H1 (cell line): ENCODE measurements around the gene ANXA6. TPM values are rescaled to one million over a fixed set of nuclear protein-coding genes. Genes with fewer than 3 reads are reported as not detected.

Source experiments
- CTCF ChIA-PET: fragments of 300-600 bp; sonication (Branson Sonifier 250); formaldehyde crosslinking; loops from one replicate; lab custom pipeline; 2021; ENCODE audit not compliant: partially characterized antibody; lab: Charles Lee
- POLR2A ChIA-PET: fragments of 300-600 bp; sonication (Branson Sonifier 250); formaldehyde crosslinking; loops from one replicate; lab custom pipeline; 2021; ENCODE audit warnings: inconsistent platforms; ENCODE audit not compliant: partially characterized antibody; lab: Charles Lee
- DNase-seq, 2 experiments: peaks; one replicate each; pipeline versions ENCODE4 v3.0.0 to v3.0.0-alpha.2; 2010 to 2022; ENCODE audit warnings: low spot score in 2 of 2, low read depth in 1 of 2, mixed read lengths in 1 of 2
- FAIRE-seq: peaks from 2 replicates; lab custom pipeline; 2011; peaks lifted over from hg19 to GRCh38; lab: Jason Lieb, UNC
- H2AFZ ChIP-seq: 2 replicates; pipeline ENCODE4 v1.8.1; 2012; ENCODE audit warnings: low read length, inconsistent platforms
- H2AK5ac ChIP-seq: 2 replicates; pipeline ENCODE4 v1.6.1; 2013; ENCODE audit warnings: low read depth, low read length
- H2BK120ac ChIP-seq: replicated peaks from 2 replicates; pipeline ENCODE3; 2013; ENCODE audit warnings: low read depth, low read length, inconsistent platforms
- H2BK12ac ChIP-seq: 2 replicates; pipeline ENCODE4 v1.6.1; 2013; ENCODE audit warnings: low read depth, low read length
- H2BK15ac ChIP-seq: 2 replicates; pipeline ENCODE4 v1.6.1; 2013; ENCODE audit warnings: low read length
- H2BK20ac ChIP-seq: 2 replicates; pipeline ENCODE4 v1.6.1; 2013; ENCODE audit warnings: low read length
- H2BK5ac ChIP-seq: 2 replicates; pipeline ENCODE4 v1.6.1; 2013; ENCODE audit warnings: low read depth, low read length
- H3K14ac ChIP-seq: 2 replicates; pipeline ENCODE4 v1.6.1; 2013; ENCODE audit warnings: inconsistent platforms; ENCODE audit not compliant: insufficient read length
- H3K18ac ChIP-seq: 2 replicates; pipeline ENCODE4 v1.6.1; 2013; ENCODE audit warnings: low read length; ENCODE audit errors: extremely low read depth
- H3K23ac ChIP-seq: 2 replicates; pipeline ENCODE4 v1.6.1; 2013; ENCODE audit warnings: inconsistent platforms; ENCODE audit not compliant: insufficient read length
- H3K23me2 ChIP-seq: 2 replicates; pipeline ENCODE4 v1.6.1; 2013; ENCODE audit warnings: low read depth, low read length
- H3K27ac ChIP-seq: 2 replicates; pipeline ENCODE4 v1.6.1; 2011; ENCODE audit warnings: low read depth, low read length, inconsistent platforms
- H3K27me3 ChIP-seq, 4 experiments: replicated peaks in 1 of 4; 1 replicate in 1 of 4; 2 replicates in 3 of 4; pipeline versions ENCODE4 v1.6.1 to v1.8.1; 2011 to 2013; ENCODE audit warnings: low read length in 3 of 4, mild to moderate bottlenecking in 3 of 4, inconsistent platforms in 2 of 4, mixed read lengths in 2 of 4, moderate library complexity in 1 of 4; ENCODE audit not compliant: control insufficient read depth in 3 of 4, insufficient read depth in 3 of 4; ENCODE audit errors: extremely low read depth in 1 of 4
- H3K36me3 ChIP-seq, 4 experiments: 2 replicates each; pipeline versions ENCODE4 v1.6.1 to v1.8.1; 2011 to 2013; ENCODE audit warnings: mild to moderate bottlenecking in 4 of 4, low read length in 3 of 4, moderate library complexity in 2 of 4, control low read depth in 1 of 4, inconsistent platforms in 1 of 4; ENCODE audit not compliant: insufficient read depth in 4 of 4, control insufficient read depth in 2 of 4
- H3K4ac ChIP-seq: replicated peaks from 2 replicates; pipeline ENCODE3; 2013; ENCODE audit warnings: low read length, low read depth, mixed read lengths, inconsistent platforms; ENCODE audit not compliant: insufficient read length
- H3K4me1 ChIP-seq, 4 experiments: replicated peaks in 1 of 4; 1 replicate in 1 of 4; 2 replicates in 3 of 4; pipeline versions ENCODE4 v1.6.1 to v1.8.1; 2011 to 2013; ENCODE audit warnings: low read length in 3 of 4, inconsistent platforms in 2 of 4, mixed read lengths in 1 of 4; ENCODE audit not compliant: insufficient read depth in 4 of 4, control insufficient read depth in 3 of 4
- H3K4me2 ChIP-seq, 2 experiments: 2 replicates each; pipeline versions ENCODE4 v1.6.1 to v1.8.1; 2011 to 2013; ENCODE audit warnings: low read depth in 2 of 2, low read length in 2 of 2, control low read depth in 1 of 2, inconsistent platforms in 1 of 2, mild to moderate bottlenecking in 1 of 2; ENCODE audit not compliant: insufficient read depth in 1 of 2
- H3K4me3 ChIP-seq, 4 experiments: fragments of 200-600, 300-600 bp in 1 of 4; sonication (generic), shearing (Covaris generic), sonication (Bioruptor Twin) in 1 of 4; 2 replicates each; pipeline versions ENCODE4 v1.5.1 to v1.8.1; 2011 to 2016; ENCODE audit warnings: low read length in 4 of 4, low read depth in 3 of 4, control low read depth in 2 of 4, inconsistent platforms in 2 of 4, mild to moderate bottlenecking in 2 of 4, mixed read lengths in 1 of 4, moderate library complexity in 1 of 4; ENCODE audit not compliant: insufficient read depth in 2 of 4; ENCODE audit errors: extremely low read depth in 1 of 4
- H3K56ac ChIP-seq: replicated peaks from 2 replicates; pipeline ENCODE3; 2013; ENCODE audit warnings: low read depth, mild to moderate bottlenecking, mixed read lengths, low read length, inconsistent platforms; ENCODE audit not compliant: insufficient read length
- H3K79me1 ChIP-seq: 2 replicates; pipeline ENCODE4 v1.6.1; 2013; ENCODE audit warnings: low read depth, low read length, control low read depth
- H3K79me2 ChIP-seq, 2 experiments: 2 replicates each; pipeline versions ENCODE4 v1.6.1 to v1.8.1; 2012 to 2013; ENCODE audit warnings: low read length in 2 of 2, mild to moderate bottlenecking in 2 of 2, inconsistent platforms in 1 of 2; ENCODE audit not compliant: insufficient read depth in 2 of 2, control insufficient read depth in 1 of 2
- H3K9ac ChIP-seq, 4 experiments: replicated peaks in 1 of 4; 1 replicate in 1 of 4; 2 replicates in 3 of 4; pipeline versions ENCODE4 v1.6.1 to v1.8.1; 2011 to 2013; ENCODE audit warnings: low read depth in 3 of 4, low read length in 3 of 4, control low read depth in 2 of 4, mild to moderate bottlenecking in 2 of 4, moderate library complexity in 2 of 4, inconsistent platforms in 1 of 4; ENCODE audit errors: extremely low read depth in 1 of 4
- H3K9me3 ChIP-seq, 2 experiments: 2 replicates each; pipeline versions ENCODE4 v1.6.1 to v1.8.1; 2012 to 2013; ENCODE audit warnings: mild to moderate bottlenecking in 2 of 2, moderate library complexity in 2 of 2, control low read depth in 1 of 2, inconsistent platforms in 1 of 2, low read depth in 1 of 2, low read length in 1 of 2, mixed read lengths in 1 of 2; ENCODE audit not compliant: insufficient read depth in 2 of 2
- H4K20me1 ChIP-seq, 2 experiments: replicated peaks in 1 of 2; 2 replicates each; pipeline versions ENCODE3 to v1.8.1; 2011 to 2013; ENCODE audit warnings: inconsistent platforms in 2 of 2, low read length in 2 of 2, mild to moderate bottlenecking in 1 of 2; ENCODE audit not compliant: insufficient read depth in 2 of 2, control insufficient read depth in 1 of 2
- H4K5ac ChIP-seq: 2 replicates; pipeline ENCODE4 v1.6.1; 2013; ENCODE audit warnings: low read length, low read depth, mixed read lengths, inconsistent platforms; ENCODE audit not compliant: insufficient read length
- H4K8ac ChIP-seq: 2 replicates; pipeline ENCODE4 v1.8.0; 2013; ENCODE audit warnings: mild to moderate bottlenecking, moderate library complexity, low read length, inconsistent platforms; ENCODE audit not compliant: insufficient read depth; ENCODE audit errors: extremely low read depth
- H4K91ac ChIP-seq: replicated peaks from 2 replicates; pipeline ENCODE3; 2013; ENCODE audit warnings: low read length, mixed read lengths, inconsistent platforms; ENCODE audit not compliant: insufficient read length
- BCL11A ChIP-seq, 2 experiments: IDR thresholded peaks; one replicate each; pipeline ENCODE4 v1.6.1; 2011; ENCODE audit warnings: low read depth in 2 of 2, low read length in 2 of 2, mild to moderate bottlenecking in 2 of 2
- CHD1 ChIP-seq: IDR thresholded peaks from 2 replicates; pipeline ENCODE4 v1.6.1; 2012; ENCODE audit warnings: low read depth, low read length, improper control_type of control experiment
- PHF8 ChIP-seq: fragments of 200-600 bp; sonication (generic); conservative IDR thresholded peaks from 2 replicates; pipeline ENCODE4 v1.7.1; 2012; ENCODE audit warnings: low read depth, mild to moderate bottlenecking, inconsistent platforms, low read length, moderate library complexity
- POLR2AphosphoS5 ChIP-seq: IDR thresholded peaks from 2 replicates; pipeline ENCODE4 v1.6.1; 2011; ENCODE audit warnings: low read depth, low read length
- RBBP5 ChIP-seq: IDR thresholded peaks from 2 replicates; pipeline ENCODE4 v1.7.1; 2012; ENCODE audit warnings: low read depth, mild to moderate bottlenecking, inconsistent platforms, low read length, moderate library complexity, borderline replicate concordance
- WGBS, 2 experiments: shearing (Covaris generic) in 1 of 2; methylation state at CpG; one replicate each; pipeline versions ENCODE4 v1.1.6 to v1.1.7; 2013 to 2015; ENCODE audit warnings: low lambda C conversion rate in 2 of 2, mixed read lengths in 2 of 2, inconsistent platforms in 1 of 2, low coverage in 1 of 2, missing lambda C conversion rate in 1 of 2; ENCODE audit not compliant: insufficient replicate concordance in 2 of 2, insufficient coverage in 1 of 2, insufficient read length in 1 of 2; ENCODE audit errors: extremely low coverage in 1 of 2, missing lambda C conversion rate in 1 of 2; 5-methylcytosine and 5-hydroxymethylcytosine counted together
- polyA plus RNA-seq, 7 experiments: library from polyadenylated mRNA; depleted of rRNA in 3 of 7; stranded (reverse) in 5 of 7; unstranded in 2 of 7; fragments of >200 nt in 5 of 7; fragments of 200-250 nt in 2 of 7; gene quantifications; 1 replicate in 5 of 7; 2 replicates in 1 of 7; 4 replicates in 1 of 7; pipeline versions ENCODE4 v1.2.1 to v1.2.3, GENCODE V29; 2011 to 2013; ENCODE audit warnings: missing spikeins in 2 of 7, mixed read lengths in 2 of 7
- total RNA-seq: library from RNA; stranded (reverse); fragmentation: NEBNext Ultra II Directional; extraction: Animal tissue kit (Norgen Biotek cat#: 25700); gene quantifications from 2 replicates; pipeline ENCODE4 v1.2.1, GENCODE V29; 2021

ANXA6 gene
- total and polyA plus RNA-seq, 2 of the 8 experiments (the other 6 are each of a cell fraction or from before 2014, with no cell fraction given), result 61.3 to 78.6 TPM

GRCh38 chr5:151118913-151119575, 38.5 kb downstream of the ANXA6 start:
- Histone ChIP-seq H2BK120ac (no peak overlapping the region), H3K18ac (no peak overlapping the region), H2BK20ac (no peak overlapping the region), H3K23ac (no peak overlapping the region), H4K8ac (no peak overlapping the region), H2BK5ac (no peak overlapping the region), H3K4ac (no peak overlapping the region), H2BK12ac (no peak overlapping the region), H3K56ac (no peak overlapping the region), H3K23me2 (peaks cover under 1% of the 10 kb centered on the region; the same call in 1 of the 2 replicates), H4K5ac (no peak overlapping the region), H3K9ac (no peak overlapping the region), H3K27me3 (no peaks in the 10 kb centered on the region), H2AFZ (no peak overlapping the region), H3K79me2 (no peaks in the 10 kb centered on the region), H2AK5ac (no peak overlapping the region), H3K4me3 (no peak overlapping the region), H3K14ac (no peak overlapping the region), H4K20me1 (peaks cover 0 to 2% of the 10 kb centered on the region in 2 experiments), H3K36me3 (peaks cover 5 to 21% (median 19%) of the 10 kb centered on the region in 4 experiments; a peak in 6 of 8 replicates), H3K4me1 (peaks cover 0 to 3% (median 0%) of the 10 kb centered on the region in 4 experiments; a peak in 3 of 7 replicates), H3K79me1 (no peaks in the 10 kb centered on the region), H3K4me2 (no peak overlapping the region), H2BK15ac (no peak overlapping the region), H3K9me3 (no peaks in the 10 kb centered on the region), H4K91ac (no peak overlapping the region), H3K27ac (no peak overlapping the region)
- POLR2A ChIA-PET, result no interaction called here
- no peak for DNase-seq
- 87% methylated on average over 7 of the region's 7 CpGs; no CpG with 5 or more reads in 1 of the 2 experiments for WGBS, 2 experiments
- FAIRE-seq, result no peak
- no peak for TF ChIP-seq CHD1
- no peak for TF ChIP-seq PHF8
- TF ChIP-seq POLR2AphosphoS5, result no peak
- no peak for TF ChIP-seq BCL11A (IDR thresholded peaks at IDR 0.05; ENCODE audit: low read depth in 2 of 2, low read length in 2 of 2)
- no peak for TF ChIP-seq RBBP5
- CTCF ChIA-PET, result interaction anchor here (1.5 to 39.8 kb wide), 5 partner anchors 10 to 66 kb away, joined by 3 to 810 read pairs (median 40); partner anchors contain the start of gene ANXA6
